HG03521 (cell line): ENCODE data around the gene HS3ST5.

Experiments used
- ATAC-seq: cut with Tn5 transposase; IDR thresholded peaks from one replicate; pipeline ENCODE4 v1.9.1; 2021; ENCODE audit warnings: mild to moderate bottlenecking, moderate library complexity; ENCODE audit not compliant: unreplicated experiment

HS3ST5 gene

GRCh38 chr6:114342826-114343781 is at the start of gene HS3ST5:
Gene HS3ST5 (minus strand): TSS chr6:114343023. CDS start chr6:114062845, 280,178 bp downstream.
- no peak for ATAC-seq

- no peak for ATAC-seq
Observed at GRCh38 chr6:114390176-114390575, 47.4 kb upstream of the HS3ST5 start.

GRCh38 chr6:114389111-114389510 is 46.3 kb upstream of the HS3ST5 start:
- ATAC-seq, result no peak

GRCh38 chr6:114382406-114382805 is 39.6 kb upstream of the HS3ST5 start:
- no peak for ATAC-seq

- ATAC-seq, result no peak
Observed at GRCh38 chr6:114377881-114378280, 35.1 kb upstream of the HS3ST5 start.

GRCh38 chr6:114376611-114377175 is 33.9 kb upstream of the HS3ST5 start:
- ATAC-seq, result no peak

- ATAC-seq, result no peak
Observed at GRCh38 chr6:114375541-114376192, 32.8 kb upstream of the HS3ST5 start.

GRCh38 chr6:114367315-114367961 is 24.6 kb upstream of the HS3ST5 start:
- ATAC-seq, result no peak

- ATAC-seq, result no peak
Observed at GRCh38 chr6:114366899-114367298, 24.1 kb upstream of the HS3ST5 start.

GRCh38 chr6:114364301-114364700 is 21.5 kb upstream of the HS3ST5 start:
- ATAC-seq, result no peak

- no peak for ATAC-seq
Observed at GRCh38 chr6:114362957-114363356, 20.1 kb upstream of the HS3ST5 start.

GRCh38 chr6:114362396-114362795 is 19.6 kb upstream of the HS3ST5 start:
- no peak for ATAC-seq

- no peak for ATAC-seq
Observed at GRCh38 chr6:114361036-114361435, 18.2 kb upstream of the HS3ST5 start.

GRCh38 chr6:114355300-114355699 is 12.5 kb upstream of the HS3ST5 start:
- ATAC-seq, result no peak

- no peak for ATAC-seq
Observed at GRCh38 chr6:114354482-114354881, 11.7 kb upstream of the HS3ST5 start.

- no peak for ATAC-seq
Observed at GRCh38 chr6:114346451-114346850, 3.6 kb upstream of the HS3ST5 start.

- no peak for ATAC-seq
Observed at GRCh38 chr6:114344971-114345275, 2.1 kb upstream of the HS3ST5 start.

GRCh38 chr6:114344246-114344970 is 1.6 kb upstream of the HS3ST5 start:
- no peak for ATAC-seq

GRCh38 chr6:114343782-114344144 is 940 bp upstream of the HS3ST5 start:
- ATAC-seq, result no peak

GRCh38 chr6:114342086-114342825 is 567 bp downstream of the HS3ST5 start:
- ATAC-seq, result no peak
